Suppressor macrophage (primary cell): Measurements from ENCODE around the gene PPP1CC.
"Not testable (repeated sequence)": the region's sequence is repeated elsewhere in the genome, so short reads cannot be mapped to it uniquely, and the experiment has no call there.

ENCODE experiments used
- DNase-seq, 4 experiments: peaks; one replicate each; pipeline ENCODE4 v3.0.0-alpha.2; 2020 to 2022

PPP1CC gene

GRCh38 chr12:110754101-110754793 lies 11.6 kb upstream of the PPP1CC start:
- DNase-seq: no peak

GRCh38 chr12:110750784-110751461 lies 8.2 kb upstream of the PPP1CC start:
- no peak for DNase-seq

GRCh38 chr12:110746550-110746949 lies 3.9 kb upstream of the PPP1CC start:
- DNase-seq: no peak

GRCh38 chr12:110745542-110746284 lies 3.0 kb upstream of the PPP1CC start:
- DNase-seq: no peak

GRCh38 chr12:110744601-110745264 lies 2.0 kb upstream of the PPP1CC start:
- DNase-seq: no peak

- no peak for DNase-seq
Observed at GRCh38 chr12:110744151-110744571, 1.5 kb upstream of the PPP1CC start.

GRCh38 chr12:110743571-110744093 lies 941 bp upstream of the PPP1CC start:
- DNase-seq: peak; percentile 78 to 90 (median 86)

- peak in 3 of 4 experiments; percentile 36 to 46 (median 45) for DNase-seq
Observed at GRCh38 chr12:110742096-110742717, 484 bp downstream of the PPP1CC start.

- peak; percentile 65 to 76 (median 69) for DNase-seq
Observed at GRCh38 chr12:110741341-110742095, 1.2 kb downstream of the PPP1CC start.

- DNase-seq: no peak
Observed at GRCh38 chr12:110739894-110740293, 2.8 kb downstream of the PPP1CC start.

GRCh38 chr12:110739488-110739887 lies 3.2 kb downstream of the PPP1CC start:
- no peak for DNase-seq

- no peak for DNase-seq
Observed at GRCh38 chr12:110737532-110737931, 5.2 kb downstream of the PPP1CC start.

GRCh38 chr12:110737016-110737415 lies 5.7 kb downstream of the PPP1CC start:
- DNase-seq: not testable (repeated sequence)

GRCh38 chr12:110733900-110734299 lies 8.8 kb downstream of the PPP1CC start:
- DNase-seq: no peak

- DNase-seq: no peak
Observed at GRCh38 chr12:110733089-110733715, 9.5 kb downstream of the PPP1CC start.

GRCh38 chr12:110732572-110732971 lies 10.1 kb downstream of the PPP1CC start:
- no peak for DNase-seq

GRCh38 chr12:110731479-110731878 lies 11.2 kb downstream of the PPP1CC start:
- DNase-seq: no peak

- no peak for DNase-seq
Observed at GRCh38 chr12:110728628-110729027, 14.1 kb downstream of the PPP1CC start.

GRCh38 chr12:110726708-110727369 lies 15.9 kb downstream of the PPP1CC start:
- no peak for DNase-seq

GRCh38 chr12:110726028-110726427 lies 16.7 kb downstream of the PPP1CC start:
- DNase-seq: no peak
